HEK293 (cell line): ENCODE measurements around the gene SELENOM.

Source experiments
- CTCF ChIA-PET: fragments of 350-600 bp; formaldehyde crosslinking; extraction: SDS; loops from one replicate; lab custom pipeline; 2021; ENCODE audit warnings: antibody characterized with exemption; lab: Yijun Ruan, JAX
- POLR2A ChIA-PET: fragments of 300-600 bp; formaldehyde crosslinking; extraction: SDS; loops from one replicate; lab custom pipeline; 2020; ENCODE audit warnings: antibody characterized with exemption, inconsistent platforms; lab: Yijun Ruan, JAX
- H3K27ac ChIP-seq: fragments of 200-500 bp; sonication (Bioruptor generic); 2 replicates; pipeline ENCODE4 v1.5.1; 2014; ENCODE audit warnings: low read depth, low read length, control low read depth, inconsistent platforms; ENCODE audit errors: extremely low read depth
- H3K36me3 ChIP-seq, 2 experiments: fragments of 200-500 bp in 1 of 2; sonication (Bioruptor generic) in 1 of 2; 1 replicate in 1 of 2; 2 replicates in 1 of 2; pipeline ENCODE4 v1.5.1; 2014 to 2017; ENCODE audit warnings: inconsistent platforms in 2 of 2, low read length in 2 of 2; ENCODE audit not compliant: control insufficient read depth in 2 of 2, insufficient read depth in 1 of 2
- H3K4me1 ChIP-seq: fragments of 200-500 bp; sonication (Bioruptor generic); 2 replicates; pipeline ENCODE4 v1.5.1; 2014; ENCODE audit warnings: mild to moderate bottlenecking, low read length, inconsistent platforms; ENCODE audit not compliant: control insufficient read depth, insufficient read depth
- H3K4me3 ChIP-seq: 2 replicates; pipeline ENCODE4 v1.5.1; 2011; ENCODE audit warnings: low read depth, mild to moderate bottlenecking, control low read depth, low read length, moderate library complexity
- H3K9me3 ChIP-seq: fragments of 200-500 bp; sonication (Bioruptor generic); 2 replicates; pipeline ENCODE4 v1.5.1; 2014; ENCODE audit warnings: low read depth, low read length, inconsistent platforms; ENCODE audit not compliant: control insufficient read depth, insufficient read depth
- EGR2 ChIP-seq: fragments of 450-650 bp; formaldehyde crosslinking; IDR thresholded peaks from 2 replicates; pipeline ENCODE4 v1.5.1; 2016; ENCODE audit warnings: low read depth, missing biosample characterization, missing genetic modification characterization
- GFI1B ChIP-seq: fragments of 450-650 bp; formaldehyde crosslinking; IDR thresholded peaks from 2 replicates; pipeline ENCODE4 v1.5.1; 2016; ENCODE audit warnings: missing biosample characterization, missing genetic modification characterization
- KLF1 ChIP-seq: fragments of 450-650 bp; formaldehyde crosslinking; IDR thresholded peaks from 2 replicates; pipeline ENCODE4 v1.5.1; 2016; ENCODE audit warnings: missing biosample characterization, missing genetic modification characterization
- KLF10 ChIP-seq: fragments of 450-650 bp; IDR thresholded peaks from 2 replicates; pipeline ENCODE4 v1.5.1; 2018; ENCODE audit warnings: missing biosample characterization, mild to moderate bottlenecking, missing genetic modification characterization
- KLF8 ChIP-seq: fragments of 450-650 bp; formaldehyde crosslinking; IDR thresholded peaks from 2 replicates; pipeline ENCODE4 v1.5.1; 2016; ENCODE audit warnings: missing biosample characterization, missing genetic modification characterization
- OSR2 ChIP-seq: fragments of 450-650 bp; formaldehyde crosslinking; IDR thresholded peaks from 2 replicates; pipeline ENCODE4 v1.5.1; 2016; ENCODE audit warnings: missing biosample characterization, missing genetic modification characterization
- PATZ1 ChIP-seq: fragments of 450-650 bp; formaldehyde crosslinking; IDR thresholded peaks from 2 replicates; pipeline ENCODE4 v1.5.1; 2016; ENCODE audit warnings: missing biosample characterization, missing genetic modification characterization
- PRDM1 ChIP-seq: fragments of 450-650 bp; formaldehyde crosslinking; IDR thresholded peaks from 2 replicates; pipeline ENCODE4; 2016; ENCODE audit warnings: missing biosample characterization, missing genetic modification characterization
- SCRT1 ChIP-seq: fragments of 450-650 bp; formaldehyde crosslinking; IDR thresholded peaks from 2 replicates; pipeline ENCODE4 v1.5.1; 2016; ENCODE audit warnings: missing biosample characterization, missing genetic modification characterization, borderline replicate concordance
- SP2 ChIP-seq: fragments of 450-650 bp; formaldehyde crosslinking; IDR thresholded peaks from 2 replicates; pipeline ENCODE4 v1.5.1; 2016; ENCODE audit warnings: missing biosample characterization, missing genetic modification characterization
- SP3 ChIP-seq: fragments of 450-650 bp; formaldehyde crosslinking; IDR thresholded peaks from 2 replicates; pipeline ENCODE4 v1.5.1; 2016; ENCODE audit warnings: missing biosample characterization, missing genetic modification characterization
- ZFHX2 ChIP-seq: fragments of 450-650 bp; formaldehyde crosslinking; conservative IDR thresholded peaks from 2 replicates; pipeline ENCODE4 v1.5.1; 2016; ENCODE audit warnings: missing biosample characterization, missing genetic modification characterization
- ZNF10 ChIP-seq: fragments of 450-650 bp; formaldehyde crosslinking; IDR thresholded peaks from 2 replicates; pipeline ENCODE4 v1.5.1; 2017; ENCODE audit warnings: missing biosample characterization, missing genetic modification characterization
- ZNF221 ChIP-seq: fragments of 450-650 bp; formaldehyde crosslinking; IDR thresholded peaks from 2 replicates; pipeline ENCODE4 v1.5.1; 2017; ENCODE audit warnings: missing biosample characterization, missing genetic modification characterization, borderline replicate concordance
- ZNF248 ChIP-seq: fragments of 450-650 bp; formaldehyde crosslinking; IDR thresholded peaks from 2 replicates; pipeline ENCODE4 v1.5.1; 2017; ENCODE audit warnings: missing biosample characterization, missing genetic modification characterization
- ZNF433 ChIP-seq: fragments of 450-650 bp; formaldehyde crosslinking; IDR thresholded peaks from 2 replicates; pipeline ENCODE4 v1.5.1; 2016; ENCODE audit warnings: missing biosample characterization, missing genetic modification characterization, low read depth
- ZNF473 ChIP-seq: fragments of 450-650 bp; formaldehyde crosslinking; IDR thresholded peaks from 2 replicates; pipeline ENCODE4 v1.5.1; 2017; ENCODE audit warnings: missing biosample characterization, missing genetic modification characterization
- ZNF501 ChIP-seq: fragments of 450-650 bp; formaldehyde crosslinking; IDR thresholded peaks from 2 replicates; pipeline ENCODE4 v1.5.1; 2016; ENCODE audit warnings: missing biosample characterization, missing genetic modification characterization
- ZNF521 ChIP-seq: fragments of 450-650 bp; formaldehyde crosslinking; IDR thresholded peaks from 2 replicates; pipeline ENCODE4 v1.5.1; 2017; ENCODE audit warnings: missing biosample characterization, mild to moderate bottlenecking, missing genetic modification characterization
- ZNF549 ChIP-seq: fragments of 450-650 bp; IDR thresholded peaks from 2 replicates; pipeline ENCODE4 v1.5.1; 2018; ENCODE audit warnings: missing biosample characterization, missing genetic modification characterization, mild to moderate bottlenecking, inconsistent platforms, moderate library complexity
- ZNF624 ChIP-seq: fragments of 450-650 bp; formaldehyde crosslinking; IDR thresholded peaks from 2 replicates; pipeline ENCODE4 v1.5.1; 2017; ENCODE audit warnings: missing biosample characterization, missing genetic modification characterization
- ZNF639 ChIP-seq: fragments of 450-650 bp; formaldehyde crosslinking; IDR thresholded peaks from 2 replicates; pipeline ENCODE4 v1.5.1; 2016; ENCODE audit warnings: missing biosample characterization, missing genetic modification characterization
- ZNF704 ChIP-seq: fragments of 450-650 bp; formaldehyde crosslinking; IDR thresholded peaks from 2 replicates; pipeline ENCODE4 v1.5.1; 2016; ENCODE audit warnings: missing biosample characterization, missing genetic modification characterization
- ZNF785 ChIP-seq: fragments of 450-650 bp; formaldehyde crosslinking; IDR thresholded peaks from 2 replicates; pipeline ENCODE4 v1.5.1; 2016; ENCODE audit warnings: missing biosample characterization, missing genetic modification characterization
- TF ChIP-seq, protein P1 (sequence below): fragments of 450-650 bp; formaldehyde crosslinking; IDR thresholded peaks from 2 replicates; pipeline ENCODE4 v1.5.1; 2016; ENCODE audit warnings: missing biosample characterization, missing genetic modification characterization

SELENOM gene

GRCh38 chr22:31128156-31128555 lies 20.8 kb upstream of the SELENOM start (continued):
- TF ChIP-seq, protein P1, sequence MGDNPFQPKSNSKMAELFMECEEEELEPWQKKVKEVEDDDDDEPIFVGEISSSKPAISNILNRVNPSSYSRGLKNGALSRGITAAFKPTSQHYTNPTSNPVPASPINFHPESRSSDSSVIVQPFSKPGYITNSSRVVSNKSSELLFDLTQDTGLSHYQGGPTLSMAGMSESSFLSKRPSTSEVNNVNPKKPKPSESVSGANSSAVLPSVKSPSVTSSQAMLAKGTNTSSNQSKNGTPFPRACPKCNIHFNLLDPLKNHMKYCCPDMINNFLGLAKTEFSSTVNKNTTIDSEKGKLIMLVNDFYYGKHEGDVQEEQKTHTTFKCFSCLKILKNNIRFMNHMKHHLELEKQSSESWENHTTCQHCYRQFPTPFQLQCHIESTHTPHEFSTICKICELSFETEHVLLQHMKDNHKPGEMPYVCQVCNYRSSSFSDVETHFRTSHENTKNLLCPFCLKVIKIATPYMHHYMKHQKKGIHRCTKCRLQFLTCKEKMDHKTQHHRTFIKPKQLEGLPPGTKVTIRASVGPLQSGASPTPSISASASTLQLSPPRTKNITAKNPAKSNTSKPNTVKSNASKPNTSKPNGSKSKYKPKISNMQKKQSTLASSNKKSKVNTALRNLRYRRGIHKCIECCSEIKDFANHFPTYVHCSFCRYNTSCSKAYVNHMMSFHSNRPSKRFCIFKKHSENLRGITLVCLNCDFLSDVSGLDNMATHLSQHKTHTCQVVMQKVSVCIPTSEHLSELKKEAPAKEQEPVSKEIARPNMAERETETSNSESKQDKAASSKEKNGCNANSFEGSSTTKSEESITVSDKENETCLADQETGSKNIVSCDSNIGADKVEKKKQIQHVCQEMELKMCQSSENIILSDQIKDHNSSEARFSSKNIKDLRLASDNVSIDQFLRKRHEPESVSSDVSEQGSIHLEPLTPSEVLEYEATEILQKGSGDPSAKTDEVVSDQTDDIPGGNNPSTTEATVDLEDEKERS (tag by site-specific recombination) = no peak
- TF ChIP-seq ZNF433 (tag by site-specific recombination) (no peak), SCRT1 (tag by site-specific recombination) (no peak), ZNF221 (tag by site-specific recombination) (no peak), GFI1B (tag by site-specific recombination) (no peak), ZNF549 (tag by site-specific recombination) (no peak), ZNF704 (tag by site-specific recombination) (no peak)

GRCh38 chr22:31127181-31127772 lies 19.9 kb upstream of the SELENOM start:
- Histone ChIP-seq H3K4me3 (no peak overlapping the region), H3K4me1 (peaks cover 9% of the 10 kb centered on the region), H3K27ac (no peak overlapping the region), H3K9me3 (no peaks in the 10 kb centered on the region), H3K36me3 (peaks cover 0 to 8% of the 10 kb centered on the region in 2 experiments; a peak in 2 of 3 replicates)
- ChIA-PET CTCF (interaction anchor here (1.1 kb wide), 1 partner anchor 45 kb away, joined by 4 read pairs; no protein-coding TSS in a partner anchor), POLR2A (interaction anchor here (0.6 kb wide), 1 partner anchor 15 kb away, joined by 8 read pairs; no protein-coding TSS in a partner anchor)
- no peak for TF ChIP-seq ZNF501 (tag by site-specific recombination)
- TF ChIP-seq KLF1 (tag by site-specific recombination) = peak; percentile 96
- TF ChIP-seq KLF8 = 0 out of 2 replicates have a peak, but pooled peaks have one; percentile 43
- no peak for TF ChIP-seq ZNF473 (tag by site-specific recombination)
- no peak for TF ChIP-seq OSR2 (tag by site-specific recombination)
- no peak for TF ChIP-seq KLF10 (tag by site-specific recombination)
- TF ChIP-seq EGR2 (tag by site-specific recombination) = peak; percentile 58; the same call in 1 of the 2 replicates
- no peak for TF ChIP-seq ZNF248 (tag by site-specific recombination)
- peak; percentile 72 for TF ChIP-seq ZFHX2 (tag by site-specific recombination)
- TF ChIP-seq ZNF10 = no peak
- no peak for TF ChIP-seq ZNF521 (tag by site-specific recombination)
- no peak for TF ChIP-seq ZNF639
- TF ChIP-seq PRDM1 (tag by site-specific recombination) = no peak
- no peak for TF ChIP-seq ZNF624 (tag by site-specific recombination)
- TF ChIP-seq SP2 (tag by site-specific recombination) = 0 out of 2 replicates have a peak, but pooled peaks have one; percentile 12
- TF ChIP-seq ZNF433 (tag by site-specific recombination) = no peak
- TF ChIP-seq PATZ1 (tag by site-specific recombination) = no peak
- TF ChIP-seq ZNF785 (tag by site-specific recombination) = no peak
- TF ChIP-seq SP3 (tag by site-specific recombination) = no peak
